HG03354 (cell line): ENCODE results near the gene CD40.

ENCODE experiments used
- ATAC-seq: cut with Tn5 transposase; IDR thresholded peaks from one replicate; pipeline ENCODE4 v1.9.1; 2021; ENCODE audit warnings: mild to moderate bottlenecking; ENCODE audit not compliant: unreplicated experiment, poor library complexity, severe bottlenecking

CD40 gene

DNA sequence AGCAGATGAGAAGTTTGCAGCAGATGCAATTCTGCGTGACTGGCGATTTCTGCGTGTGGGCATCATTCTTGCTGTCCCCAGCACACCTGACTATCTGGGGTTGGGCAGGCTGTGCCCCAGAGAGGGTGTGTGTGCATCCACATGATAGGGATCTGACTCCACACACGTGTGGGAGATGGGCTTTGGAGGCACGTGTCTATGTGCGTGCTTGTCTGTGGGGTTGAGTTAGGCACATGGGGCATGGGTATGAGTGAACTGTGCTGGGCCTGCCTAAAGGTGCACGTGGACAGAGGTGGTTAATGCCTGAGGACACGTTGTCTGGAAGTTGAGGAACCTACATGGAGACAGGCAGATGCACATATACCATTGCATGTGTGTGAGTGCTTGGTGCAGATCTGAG is 50.3 kb downstream of the CD40 start:
- no peak for ATAC-seq

- no peak for ATAC-seq
These were observed 51.4 kb downstream of the CD40 start for GRCh38 chr20:46169245-46170171.

- ATAC-seq, result no peak
These were observed 53.4 kb downstream of the CD40 start for GRCh38 chr20:46171476-46171875.

GRCh38 chr20:46171909-46172308 is 53.8 kb downstream of the CD40 start:
- no peak for ATAC-seq

DNA sequence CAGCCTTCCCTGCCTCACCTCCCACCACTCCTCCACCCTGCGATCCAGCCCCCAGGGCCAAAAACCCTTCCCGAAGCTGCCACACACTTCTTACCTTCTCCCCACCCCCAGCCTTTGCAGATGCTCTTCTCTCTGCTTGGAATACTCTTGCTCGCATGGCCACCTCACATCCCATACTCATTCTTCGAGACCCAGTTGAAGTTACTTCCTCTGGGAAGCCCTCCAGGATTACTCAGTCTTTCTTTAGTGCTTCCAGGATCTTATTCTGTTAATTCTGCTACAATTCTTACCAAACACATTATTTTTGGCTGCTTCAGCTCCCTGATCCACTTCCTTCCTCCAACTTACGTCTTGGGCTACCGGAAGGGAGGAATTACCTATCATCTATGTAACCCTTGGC is 54.3 kb downstream of the CD40 start:
- no peak for ATAC-seq

DNA sequence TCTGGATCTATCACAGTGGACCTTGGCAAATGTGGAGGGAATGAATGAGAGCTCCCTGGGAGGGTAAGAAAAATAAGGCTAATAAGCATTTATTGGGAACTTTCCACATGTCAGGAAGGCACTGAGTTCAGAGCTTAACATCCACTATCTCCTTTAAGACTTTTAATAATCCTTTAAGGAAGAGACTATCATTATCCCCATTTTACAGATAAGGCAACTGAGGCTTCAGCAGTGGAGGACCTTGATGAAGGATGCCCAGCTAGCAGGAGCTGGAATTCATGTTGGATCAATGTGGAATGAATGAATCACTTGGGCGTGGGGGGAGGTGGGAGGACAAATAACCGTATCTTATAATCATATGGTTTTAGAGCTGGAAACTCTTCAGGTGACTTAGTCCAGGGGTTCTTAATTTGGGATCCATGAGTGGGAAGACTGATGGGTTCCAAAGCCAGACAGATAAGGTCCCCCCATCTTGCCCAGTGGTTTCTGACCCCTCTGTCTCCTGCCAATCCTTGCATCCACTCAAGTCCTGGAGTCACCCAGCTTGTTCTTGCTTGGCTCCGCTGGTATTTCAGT is 54.9 kb downstream of the CD40 start:
- no peak for ATAC-seq

DNA sequence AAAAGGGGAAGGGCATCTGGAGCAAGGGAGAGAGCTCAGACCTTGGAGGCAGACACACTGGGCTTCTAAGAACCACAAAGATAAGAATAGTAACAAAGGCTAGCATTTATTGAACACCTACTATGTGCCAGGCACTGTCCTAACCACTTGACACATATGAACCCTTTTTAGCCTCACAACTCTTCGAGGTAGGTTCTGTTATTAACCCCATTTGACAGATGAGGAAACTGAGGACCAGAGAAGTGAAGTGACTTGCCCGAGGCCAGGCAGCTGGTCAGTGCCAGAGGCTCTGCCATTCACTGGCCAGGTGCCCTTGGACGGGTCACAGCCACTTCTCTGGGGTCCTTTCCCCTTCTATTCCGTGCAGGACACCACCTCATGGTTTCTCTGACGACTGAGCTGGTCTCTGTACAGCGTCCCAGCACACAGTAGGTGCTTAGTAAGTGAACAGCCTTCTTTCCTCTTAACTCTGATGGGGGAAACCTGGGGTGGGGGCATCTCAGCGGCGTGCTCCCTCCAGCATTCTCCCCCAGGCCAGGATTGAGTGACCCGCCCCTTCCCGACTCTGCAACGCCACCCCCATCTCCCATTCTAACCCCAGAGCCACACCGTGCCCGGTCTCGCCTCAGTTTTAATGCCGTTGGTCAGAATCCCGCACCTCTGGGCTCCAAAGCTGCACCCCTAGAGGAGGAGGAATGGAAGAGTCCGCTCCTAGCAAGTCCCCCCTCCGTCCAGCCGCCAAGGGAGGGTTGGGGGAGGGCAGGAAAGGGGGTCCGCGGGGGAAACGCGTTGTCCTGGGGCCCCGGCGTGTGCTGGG is 55.7 kb downstream of the CD40 start:
- no peak for ATAC-seq

DNA sequence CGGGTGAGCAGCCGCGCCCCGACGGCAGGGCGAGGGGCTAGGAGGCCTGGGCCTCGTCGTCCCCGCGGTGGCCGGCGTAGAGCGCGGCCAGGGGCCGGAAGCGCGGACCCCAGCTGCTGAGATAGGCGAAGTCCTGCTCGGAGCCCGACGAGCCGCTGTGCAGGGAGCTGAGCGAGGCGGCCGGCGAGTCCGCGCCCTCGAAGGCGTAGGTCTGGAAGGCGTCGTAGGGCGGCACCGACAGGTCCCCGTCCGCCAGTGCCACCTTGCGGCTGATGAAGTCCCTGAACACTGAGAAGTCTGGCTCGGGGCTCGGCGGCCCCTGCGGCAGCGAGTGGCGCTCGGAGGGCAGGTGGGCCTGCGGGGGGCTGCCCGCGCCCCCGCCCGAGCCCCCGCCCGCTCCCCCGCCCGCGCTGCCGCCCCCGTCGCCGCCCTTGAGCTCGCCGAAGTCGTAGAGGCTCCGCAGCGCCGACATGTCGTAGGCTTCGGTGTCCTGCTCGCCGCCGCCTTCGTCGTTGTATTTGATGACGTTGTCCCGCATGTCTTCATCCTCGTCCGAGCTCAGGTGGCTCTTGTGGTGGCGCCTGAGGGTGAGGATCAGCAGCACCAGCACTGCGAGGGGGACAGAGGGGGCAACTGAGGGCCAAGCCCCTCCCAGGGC is 56.5 kb downstream of the CD40 start:
- no peak for ATAC-seq

DNA sequence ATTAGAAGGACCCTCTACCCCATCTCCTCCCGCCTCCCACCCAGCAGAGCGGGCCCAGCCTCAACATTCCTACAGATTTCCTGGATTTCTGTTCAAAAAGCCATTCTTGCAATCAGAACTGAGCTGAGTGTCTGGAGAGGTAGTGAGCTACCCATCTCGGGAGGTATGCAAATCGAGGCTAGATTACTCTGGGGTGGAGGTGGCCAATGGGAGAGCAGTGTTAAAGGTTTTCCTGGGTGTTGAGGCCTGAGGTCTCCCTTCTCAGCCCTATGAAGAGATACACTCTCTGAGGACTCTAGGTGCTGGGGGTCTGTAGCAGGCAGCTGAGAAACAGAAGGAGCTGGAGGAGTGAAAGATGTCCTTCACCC is 57.0 kb downstream of the CD40 start:
- ATAC-seq, result no peak

DNA sequence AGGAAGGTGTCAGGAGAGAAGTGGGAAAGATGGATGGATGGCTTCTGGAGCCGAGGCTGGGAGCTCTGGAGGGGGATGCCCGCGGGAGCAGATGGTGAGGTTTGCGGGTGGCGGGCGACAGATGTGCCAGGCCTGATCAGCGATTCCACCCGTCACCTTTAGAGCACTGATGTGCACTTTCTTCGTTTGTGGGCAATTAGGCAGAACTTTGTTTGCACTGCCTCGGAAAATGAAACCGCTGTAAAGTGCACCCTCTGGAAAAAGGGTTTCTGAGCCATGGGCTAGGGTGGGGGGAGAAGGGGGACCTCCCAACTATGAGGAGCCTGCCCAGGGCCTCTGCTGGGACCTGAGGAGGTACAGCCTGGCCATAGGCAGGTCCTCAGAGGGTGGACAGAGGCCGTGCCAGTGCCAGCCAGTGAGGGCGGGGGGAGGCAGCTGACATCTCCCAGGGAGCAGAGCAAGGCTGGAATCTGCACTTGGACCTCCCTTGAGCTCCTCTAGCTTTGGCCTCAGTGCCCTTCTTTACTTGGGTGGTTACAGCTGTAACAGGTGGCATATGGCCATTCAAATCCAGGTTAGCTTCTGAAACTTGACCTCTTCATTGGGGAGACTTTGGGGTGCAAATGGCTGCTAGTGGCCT is 58.7 kb downstream of the CD40 start:
- ATAC-seq, result no peak

DNA sequence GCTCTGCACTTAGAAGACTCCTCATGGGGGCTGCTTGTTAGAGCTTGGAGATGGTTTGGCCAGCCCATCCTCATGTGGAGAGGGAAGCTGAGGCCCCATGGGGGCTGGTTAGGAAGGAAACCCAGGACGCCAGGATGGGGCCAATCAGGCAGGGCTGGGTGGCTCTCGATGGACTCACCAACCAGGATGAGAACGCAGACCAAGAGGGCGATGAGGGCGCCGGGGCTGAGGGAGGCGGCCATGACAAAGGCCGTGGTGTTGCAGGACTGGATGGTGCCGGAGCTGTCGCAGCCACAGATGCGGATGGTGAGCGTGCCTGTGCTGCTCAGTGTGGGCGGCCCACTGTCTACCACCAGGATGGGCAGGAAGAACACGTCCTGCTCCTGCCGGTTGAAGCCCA is 59.7 kb downstream of the CD40 start:
- ATAC-seq, result no peak

DNA sequence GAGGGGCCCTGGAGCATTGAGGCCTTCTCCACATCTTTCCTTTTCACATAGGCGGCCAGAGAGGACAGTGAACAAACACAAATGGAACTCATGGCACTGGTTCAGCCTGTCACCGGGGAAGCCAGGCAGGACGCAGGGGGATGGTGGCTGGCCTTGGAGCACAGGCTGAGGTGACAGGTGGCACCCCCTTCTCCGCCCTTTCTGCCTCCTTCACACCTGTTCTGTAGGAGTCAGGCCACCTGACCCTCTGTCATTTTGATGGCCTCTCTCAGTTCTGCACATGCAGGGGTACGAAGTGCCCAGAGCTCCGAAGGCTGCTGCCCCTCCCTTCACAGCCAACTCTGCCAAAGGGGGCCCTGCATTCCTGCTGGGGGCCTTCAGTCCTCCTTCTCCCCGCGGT is 60.8 kb downstream of the CD40 start:
- ATAC-seq, result no peak
